Mononuclear cell (primary cell): ENCODE measurements around the gene LTF. TPM values are rescaled to one million over a fixed set of nuclear protein-coding genes. Genes with fewer than 3 reads are reported as not detected.

Experiments used
- H3K27me3 ChIP-seq: 2 replicates; pipeline ENCODE4 v1.6.0; 2011; ENCODE audit warnings: low read length, control low read depth; ENCODE audit not compliant: insufficient read depth
- H3K4me1 ChIP-seq: 2 replicates; pipeline ENCODE4 v1.5.1; 2011; ENCODE audit warnings: mild to moderate bottlenecking, low read length, control low read depth; ENCODE audit not compliant: insufficient read depth
- H3K4me3 ChIP-seq: 2 replicates; pipeline ENCODE4 v1.5.1; 2011; ENCODE audit warnings: mild to moderate bottlenecking, low read length, moderate library complexity
- H3K9me3 ChIP-seq: 2 replicates; pipeline ENCODE4 v1.5.1; 2011; ENCODE audit warnings: low read depth, mild to moderate bottlenecking, control low read depth, low read length
- total RNA-seq: library from RNA; depleted of rRNA; stranded (reverse); fragments of >200 nt; gene quantifications from one replicate; pipeline ENCODE4 v1.2.3, GENCODE V29; 2012

The LTF gene
- total RNA-seq, 1 donor = 0.52 TPM

GRCh38 chr3:46466871-46467403 lies 2.2 kb upstream of the LTF start:
- H3K9me3 ChIP-seq = no peaks in the 10 kb centered on the region
- peaks cover 26% of the 10 kb centered on the region for H3K4me1 ChIP-seq
- H3K4me3 ChIP-seq = no peak overlapping the region
- peaks cover 22% of the 10 kb centered on the region for H3K27me3 ChIP-seq

DNA sequence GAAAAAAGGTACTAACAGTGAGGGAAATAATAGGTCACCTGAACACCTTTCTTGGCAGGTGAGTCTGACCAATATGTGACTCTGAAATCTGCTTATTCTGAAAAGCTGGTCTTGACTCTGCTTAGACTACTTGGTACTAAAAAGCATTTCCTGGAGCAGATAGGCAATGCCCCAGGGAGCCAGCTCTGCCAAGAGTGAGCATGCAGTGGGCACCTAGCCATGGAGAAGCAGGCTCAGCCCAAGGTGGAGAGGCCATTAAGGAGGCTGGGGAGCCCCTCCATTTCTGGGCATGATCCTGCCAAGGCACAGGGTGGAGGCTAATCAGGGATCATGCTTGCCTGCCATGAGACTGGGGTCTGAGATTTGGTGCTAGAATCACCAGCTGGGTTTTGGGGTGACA lies 1.6 kb upstream of the LTF start:
- peaks cover 30% of the 10 kb centered on the region for H3K4me1 ChIP-seq
- H3K4me3 ChIP-seq = no peak overlapping the region
- H3K27me3 ChIP-seq = peaks cover 23% of the 10 kb centered on the region
- H3K9me3 ChIP-seq = no peaks in the 10 kb centered on the region

GRCh38 chr3:46465196-46465520 lies 453 bp upstream of the LTF start:
- H3K27me3 ChIP-seq = peaks cover 26% of the 10 kb centered on the region
- no peaks in the 10 kb centered on the region for H3K9me3 ChIP-seq
- H3K4me3 ChIP-seq = no peak overlapping the region
- peaks cover 23% of the 10 kb centered on the region for H3K4me1 ChIP-seq

- no peak overlapping the region for H3K4me3 ChIP-seq
- no peaks in the 10 kb centered on the region for H3K9me3 ChIP-seq
- H3K4me1 ChIP-seq = peaks cover 12% of the 10 kb centered on the region
- H3K27me3 ChIP-seq = peaks cover 26% of the 10 kb centered on the region
Observed at GRCh38 chr3:46463868-46464241, 850 bp downstream of the LTF start.

DNA sequence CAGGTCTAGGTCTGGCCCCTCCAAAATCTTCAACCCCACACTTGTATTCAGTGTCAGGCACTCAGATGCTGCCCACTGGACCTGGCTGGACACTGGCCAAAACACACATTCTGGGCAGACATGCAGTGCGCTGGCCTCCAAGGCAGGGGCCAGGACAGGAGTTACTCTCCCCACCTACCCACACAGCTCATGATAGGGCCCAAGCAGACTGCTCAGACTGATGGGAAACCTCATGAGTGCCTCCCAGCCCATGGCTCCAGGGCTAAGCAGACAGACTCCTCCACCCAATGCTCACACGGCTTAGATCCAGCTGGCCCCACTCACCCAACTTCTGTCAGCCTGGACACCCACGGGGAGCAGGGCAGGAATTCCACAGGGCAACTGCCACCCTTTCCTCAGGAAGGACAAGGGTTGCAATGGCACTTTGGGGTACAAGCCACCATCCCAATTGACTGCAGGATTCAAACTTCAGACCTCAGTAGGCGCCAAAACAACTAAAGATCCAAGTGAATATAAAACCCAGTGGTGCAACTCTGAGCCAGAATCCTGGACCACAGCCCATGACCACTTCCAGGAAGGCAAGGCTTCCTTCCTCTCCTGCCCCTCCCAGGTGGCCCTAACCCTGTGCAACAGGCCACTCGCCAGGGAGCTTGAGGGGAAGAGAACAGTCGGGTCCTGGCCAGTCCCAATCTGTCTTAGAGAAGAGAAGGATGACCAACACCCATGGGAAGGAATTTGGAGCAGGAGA lies 1.4 kb downstream of the LTF start:
- H3K4me3 ChIP-seq = no peak overlapping the region
- H3K27me3 ChIP-seq = peaks cover 26% of the 10 kb centered on the region
- H3K9me3 ChIP-seq = no peaks in the 10 kb centered on the region
- H3K4me1 ChIP-seq = peaks cover 12% of the 10 kb centered on the region

- Histone ChIP-seq H3K4me1 (peaks cover 12% of the 10 kb centered on the region), H3K27me3 (peaks cover 26% of the 10 kb centered on the region), H3K9me3 (no peaks in the 10 kb centered on the region), H3K4me3 (no peak overlapping the region)
Observed at GRCh38 chr3:46462511-46462910, 2.2 kb downstream of the LTF start.

- Histone ChIP-seq H3K27me3 (peaks cover 26% of the 10 kb centered on the region), H3K9me3 (no peaks in the 10 kb centered on the region)
Observed at GRCh38 chr3:46462111-46462510, 2.6 kb downstream of the LTF start.

DNA sequence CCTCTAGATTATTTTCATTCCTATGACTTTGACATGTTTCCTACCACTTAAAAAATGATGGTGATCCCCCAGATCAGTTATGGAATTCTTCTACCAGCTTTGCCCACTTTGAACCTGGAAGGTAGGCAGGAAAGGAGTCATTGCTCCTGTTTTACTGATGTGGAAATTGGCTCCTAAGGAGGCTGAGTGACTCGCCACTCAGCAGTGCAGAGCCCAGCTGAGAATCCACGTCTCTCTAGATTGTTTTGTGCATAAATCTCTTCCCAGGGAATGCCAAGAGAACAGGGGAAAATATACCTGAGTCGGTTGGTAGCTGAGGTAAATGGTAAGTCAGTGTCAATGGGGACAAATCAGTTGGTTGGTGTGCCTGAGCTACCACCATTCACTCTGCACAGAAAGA lies 4.7 kb downstream of the LTF start:
- no peak overlapping the region for H3K4me3 ChIP-seq
- H3K27me3 ChIP-seq = peaks cover 19% of the 10 kb centered on the region

More at GRCh38 chr3:46462111-46462510, 2.6 kb downstream of the LTF start:
- Histone ChIP-seq H3K4me1 (peaks cover 12% of the 10 kb centered on the region), H3K4me3 (no peak overlapping the region)

DNA sequence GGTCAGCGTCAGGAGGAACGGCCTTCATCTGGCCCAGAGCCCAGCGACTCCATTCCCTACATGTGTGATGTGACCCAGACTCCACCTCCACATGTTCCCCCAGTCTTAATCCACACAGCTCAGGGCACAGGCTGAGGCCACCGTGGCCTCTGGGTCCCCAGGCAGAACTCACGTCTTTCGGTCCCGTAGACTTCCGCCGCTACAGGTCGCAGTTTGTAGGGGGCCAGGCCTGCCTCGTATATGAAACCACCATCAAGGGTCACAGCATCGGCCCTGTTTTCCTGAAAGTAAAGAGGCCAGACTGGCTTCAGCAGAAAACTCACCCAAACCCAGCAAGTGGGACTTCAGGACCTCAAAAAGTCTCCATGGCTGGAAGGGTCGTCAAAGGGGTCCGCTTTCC lies 8.6 kb downstream of the LTF start:
- Histone ChIP-seq H3K4me1 (no peaks in the 10 kb centered on the region), H3K27me3 (peaks cover 5% of the 10 kb centered on the region), H3K9me3 (no peaks in the 10 kb centered on the region), H3K4me3 (no peak overlapping the region)

More for the DNA sequence above, 4.7 kb downstream of the LTF start:
- peaks cover 10% of the 10 kb centered on the region for H3K4me1 ChIP-seq
- H3K9me3 ChIP-seq = no peaks in the 10 kb centered on the region

DNA sequence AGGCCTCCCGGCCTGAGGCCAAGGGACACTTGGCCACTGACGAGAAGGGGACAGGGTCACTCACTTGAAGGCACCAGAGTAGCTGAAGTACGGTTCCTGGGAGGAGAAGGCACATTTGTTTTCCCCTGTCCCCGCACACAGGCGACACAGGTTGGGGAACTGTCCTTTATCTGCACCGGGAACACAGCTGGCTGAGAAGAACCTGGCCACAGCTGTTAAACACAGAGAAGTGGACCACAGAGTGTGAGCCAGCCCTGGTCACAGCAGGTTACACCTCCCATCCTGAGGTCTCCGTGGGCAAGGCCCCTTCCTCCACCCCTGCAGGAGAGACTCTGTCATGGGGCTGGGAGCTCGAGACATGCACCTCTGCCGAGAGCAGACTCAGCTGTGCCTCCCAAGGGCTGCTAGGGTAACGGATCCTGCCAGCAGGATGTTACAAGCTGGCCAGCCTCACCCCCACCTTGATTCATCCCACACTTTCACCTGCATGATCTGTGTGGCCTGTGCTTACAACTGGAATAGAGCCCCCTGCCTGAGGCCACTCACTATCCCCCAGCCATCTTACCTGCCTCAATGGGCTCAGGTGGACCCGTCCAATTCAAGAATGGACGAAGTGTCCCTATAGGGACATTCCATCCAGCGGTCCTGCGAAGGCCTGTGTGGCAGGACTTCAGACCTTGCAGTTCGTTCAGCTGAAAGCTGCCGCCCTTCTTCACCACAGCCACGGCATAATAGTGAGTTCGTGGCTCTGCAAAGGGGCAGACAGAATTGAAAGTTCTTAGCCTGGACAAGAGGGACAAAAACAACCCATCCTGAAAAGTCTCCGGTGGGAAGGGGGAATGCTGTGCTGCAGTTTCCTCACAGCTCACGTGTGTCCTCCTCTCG lies 9.2 kb downstream of the LTF start:
- Histone ChIP-seq H3K4me1 (no peaks in the 10 kb centered on the region), H3K4me3 (no peak overlapping the region), H3K27me3 (peaks cover 4% of the 10 kb centered on the region), H3K9me3 (no peaks in the 10 kb centered on the region)

DNA sequence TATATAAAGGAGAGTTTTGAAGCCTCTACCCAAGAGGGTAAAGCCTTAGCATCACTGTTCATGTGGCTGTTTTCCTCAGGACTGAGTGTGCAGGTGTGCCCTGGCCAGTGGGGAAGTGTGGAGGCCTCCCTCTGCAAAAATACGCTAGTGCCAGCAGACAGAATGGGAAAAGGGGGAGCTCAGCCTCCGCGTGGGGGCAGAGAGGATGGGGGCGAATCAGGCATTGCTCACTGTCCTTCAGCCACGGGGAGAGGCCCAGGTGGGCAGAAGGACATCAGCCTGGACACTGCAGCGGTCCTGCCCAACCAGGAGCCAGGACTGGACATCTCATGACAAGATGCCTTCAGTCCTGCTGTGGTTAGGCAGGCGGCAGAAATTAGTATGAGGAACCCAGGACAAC lies 10.1 kb downstream of the LTF start:
- no peak overlapping the region for H3K4me3 ChIP-seq
- peaks cover 4% of the 10 kb centered on the region for H3K27me3 ChIP-seq
- H3K4me1 ChIP-seq = no peaks in the 10 kb centered on the region
- H3K9me3 ChIP-seq = no peaks in the 10 kb centered on the region

DNA sequence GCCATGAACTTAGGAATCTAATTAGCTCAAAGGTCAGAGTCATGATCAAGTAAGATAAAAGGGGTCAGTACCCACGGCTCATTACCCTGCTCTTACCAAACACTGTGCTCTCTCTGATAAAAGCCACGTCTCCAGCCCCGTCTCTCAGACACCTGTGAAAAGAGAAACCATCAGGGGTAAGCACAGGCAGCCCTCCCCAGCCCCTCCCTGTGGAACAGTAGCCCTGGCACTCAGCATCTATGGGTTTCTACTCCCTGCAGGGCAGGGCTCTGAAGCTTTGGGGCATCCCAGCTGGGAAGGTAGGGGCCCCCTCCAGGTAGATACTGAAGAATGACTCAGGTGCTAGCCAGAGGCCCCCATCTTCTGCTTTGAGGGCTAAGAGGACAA lies 10.5 kb downstream of the LTF start:
- peaks cover 4% of the 10 kb centered on the region for H3K27me3 ChIP-seq
- no peak overlapping the region for H3K4me3 ChIP-seq
- no peaks in the 10 kb centered on the region for H3K9me3 ChIP-seq
- no peaks in the 10 kb centered on the region for H3K4me1 ChIP-seq

GRCh38 chr3:46453526-46454208 lies 11.0 kb downstream of the LTF start:
- peaks cover 4% of the 10 kb centered on the region for H3K27me3 ChIP-seq
- no peak overlapping the region for H3K4me3 ChIP-seq
- H3K9me3 ChIP-seq = no peaks in the 10 kb centered on the region
- H3K4me1 ChIP-seq = no peaks in the 10 kb centered on the region

DNA sequence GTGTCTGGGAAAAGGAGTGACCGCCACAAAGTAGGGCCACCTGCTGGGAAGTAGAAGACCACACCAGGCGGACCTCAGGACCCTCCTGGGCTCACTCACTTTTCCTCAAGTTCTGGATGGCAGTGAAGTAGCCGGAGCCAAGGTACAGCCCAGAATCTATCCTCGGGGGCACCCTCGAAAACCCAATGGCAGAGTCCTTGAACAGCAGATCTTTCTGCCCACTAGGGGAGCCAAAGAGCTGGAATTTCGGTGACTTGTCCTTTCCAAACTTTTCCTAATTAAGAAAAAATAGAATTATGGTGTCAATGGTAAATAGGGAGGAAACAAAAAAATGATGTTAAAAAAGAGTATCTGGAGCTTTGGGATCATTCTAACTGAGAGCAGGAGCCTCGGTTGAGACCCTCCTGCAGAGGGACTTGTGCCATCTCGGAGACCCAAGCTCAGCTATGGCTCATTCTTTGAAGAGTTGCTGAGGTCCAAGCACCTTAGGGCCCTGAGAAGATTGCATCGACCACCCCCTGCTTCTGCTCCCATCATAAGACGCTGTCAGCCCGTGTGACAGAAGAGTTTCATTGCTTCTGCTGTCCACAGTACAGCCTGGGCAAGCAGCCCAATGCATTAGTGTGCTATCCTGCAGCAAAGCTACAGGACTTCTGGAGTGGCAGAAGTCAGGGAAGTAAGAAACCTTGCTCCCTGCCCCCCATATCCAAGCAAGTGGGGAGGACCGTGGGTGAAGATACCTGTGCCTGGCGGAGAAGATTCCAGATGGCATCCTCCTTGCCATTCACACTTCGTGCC lies 14.8 kb downstream of the LTF start:
- Histone ChIP-seq H3K9me3 (no peaks in the 10 kb centered on the region), H3K4me3 (no peak overlapping the region), H3K27me3 (peaks cover 4% of the 10 kb centered on the region), H3K4me1 (peaks cover 11% of the 10 kb centered on the region)
